ENCODE measurements around the gene VEGFB.

- TF ChIP-seq EZH2 (IDR thresholded peaks at IDR 0.05; ENCODE audit: borderline replicate concordance, low read depth, low read length, severe bottlenecking) (no peak), CTCF (IDR thresholded peaks at IDR 0.05; ENCODE audit: extremely low read depth in 1 of 2, insufficient read depth in 1 of 2, low read depth in 1 of 2, low read length in 2 of 2) (no peak)
Observed at GRCh38 chr11:64208086-64208795, 26.1 kb upstream of the VEGFB start.
